Trophoblast cell (in vitro differentiated cells and primary cell): ENCODE data around the gene PCNT.

ENCODE experiments used
- DNase-seq, 2 donors: peaks; one replicate each; pipeline ENCODE4 v3.0.0-alpha.2; 2016
- H2AFZ ChIP-seq: 2 replicates; pipeline ENCODE4 v1.6.1; 2013; ENCODE audit warnings: low read length, moderate library complexity, mild to moderate bottlenecking; ENCODE audit not compliant: insufficient read depth, poor library complexity
- H2AK5ac ChIP-seq: 2 replicates; pipeline ENCODE4 v1.6.1; 2013; ENCODE audit warnings: mild to moderate bottlenecking, low read length
- H2BK120ac ChIP-seq: 2 replicates; pipeline ENCODE4 v1.6.1; 2013; ENCODE audit warnings: low read length, mild to moderate bottlenecking, moderate library complexity; ENCODE audit not compliant: insufficient read depth, poor library complexity
- H2BK12ac ChIP-seq: 2 replicates; pipeline ENCODE4 v1.6.1; 2013; ENCODE audit warnings: mild to moderate bottlenecking, low read length, moderate library complexity
- H2BK5ac ChIP-seq: 2 replicates; pipeline ENCODE4 v1.6.1; 2013; ENCODE audit warnings: low read length, low read depth, moderate library complexity, mild to moderate bottlenecking; ENCODE audit not compliant: poor library complexity
- H3K14ac ChIP-seq: 2 replicates; pipeline ENCODE4 v1.6.1; 2013; ENCODE audit warnings: mild to moderate bottlenecking, low read length
- H3K18ac ChIP-seq: 2 replicates; pipeline ENCODE4 v1.6.1; 2013; ENCODE audit warnings: mild to moderate bottlenecking, low read length
- H3K23ac ChIP-seq: 2 replicates; pipeline ENCODE4 v1.6.1; 2013; ENCODE audit warnings: low read length
- H3K27ac ChIP-seq: 2 replicates; pipeline ENCODE4 v1.5.1; 2013; ENCODE audit warnings: low read depth, mild to moderate bottlenecking, inconsistent platforms, low read length, moderate library complexity
- H3K27me3 ChIP-seq: 2 replicates; pipeline ENCODE4 v1.6.1; 2013; ENCODE audit warnings: inconsistent platforms, mild to moderate bottlenecking, low read length, moderate library complexity; ENCODE audit not compliant: insufficient read depth
- H3K36me3 ChIP-seq, 2 experiments: 1 replicate in 1 of 2; 2 replicates in 1 of 2; pipeline ENCODE4 v1.6.1; 2013; ENCODE audit warnings: low read length in 2 of 2, mild to moderate bottlenecking in 2 of 2, moderate library complexity in 1 of 2; ENCODE audit not compliant: insufficient read depth in 2 of 2, control insufficient read depth in 1 of 2
- H3K4ac ChIP-seq: 2 replicates; pipeline ENCODE4 v1.6.1; 2013; ENCODE audit warnings: low read depth, mild to moderate bottlenecking, low read length, moderate library complexity
- H3K4me1 ChIP-seq, 2 experiments: 1 replicate in 1 of 2; 2 replicates in 1 of 2; pipeline ENCODE4 v1.6.1; 2013; ENCODE audit warnings: low read length in 2 of 2, mild to moderate bottlenecking in 2 of 2, moderate library complexity in 1 of 2; ENCODE audit not compliant: insufficient read depth in 2 of 2, control insufficient read depth in 1 of 2
- H3K4me2 ChIP-seq: 2 replicates; pipeline ENCODE4 v1.6.1; 2013; ENCODE audit warnings: inconsistent platforms, mild to moderate bottlenecking, low read length, moderate library complexity
- H3K4me3 ChIP-seq: 2 replicates; pipeline ENCODE4 v1.5.1; 2013; ENCODE audit warnings: mild to moderate bottlenecking, low read depth, low read length, inconsistent platforms
- H3K79me1 ChIP-seq: one replicate; pipeline ENCODE4 v1.6.1; 2013; ENCODE audit warnings: low read length
- H3K79me2 ChIP-seq: 2 replicates; pipeline ENCODE4 v1.6.1; 2013; ENCODE audit warnings: low read length, mild to moderate bottlenecking; ENCODE audit not compliant: control insufficient read depth, insufficient read depth, poor library complexity
- H3K9ac ChIP-seq: 2 replicates; pipeline ENCODE4 v1.6.1; 2013; ENCODE audit warnings: mild to moderate bottlenecking, low read length
- H3K9me3 ChIP-seq: 2 replicates; pipeline ENCODE4 v1.6.1; 2013; ENCODE audit warnings: low read depth, mild to moderate bottlenecking, control low read depth, inconsistent platforms, low read length; ENCODE audit not compliant: insufficient read depth
- H4K12ac ChIP-seq: 2 replicates; pipeline ENCODE4 v1.6.1; 2013; ENCODE audit warnings: low read depth, mild to moderate bottlenecking, low read length, moderate library complexity
- H4K8ac ChIP-seq: 2 replicates; pipeline ENCODE4 v1.6.1; 2013; ENCODE audit warnings: low read depth, mild to moderate bottlenecking, low read length, moderate library complexity
- H4K91ac ChIP-seq: one replicate; pipeline ENCODE4 v1.6.1; 2013; ENCODE audit warnings: low read depth, mild to moderate bottlenecking, low read length, moderate library complexity
- WGBS: extraction: QIAGEN DNeasy Blood & Tissue Kit; methylation state at CpG from one replicate; pipeline ENCODE4 v1.1.7; 2013; ENCODE audit warnings: missing lambda C conversion rate; ENCODE audit not compliant: insufficient read length, insufficient coverage; ENCODE audit errors: extremely low coverage; 5-methylcytosine and 5-hydroxymethylcytosine counted together

Gene PCNT

DNA sequence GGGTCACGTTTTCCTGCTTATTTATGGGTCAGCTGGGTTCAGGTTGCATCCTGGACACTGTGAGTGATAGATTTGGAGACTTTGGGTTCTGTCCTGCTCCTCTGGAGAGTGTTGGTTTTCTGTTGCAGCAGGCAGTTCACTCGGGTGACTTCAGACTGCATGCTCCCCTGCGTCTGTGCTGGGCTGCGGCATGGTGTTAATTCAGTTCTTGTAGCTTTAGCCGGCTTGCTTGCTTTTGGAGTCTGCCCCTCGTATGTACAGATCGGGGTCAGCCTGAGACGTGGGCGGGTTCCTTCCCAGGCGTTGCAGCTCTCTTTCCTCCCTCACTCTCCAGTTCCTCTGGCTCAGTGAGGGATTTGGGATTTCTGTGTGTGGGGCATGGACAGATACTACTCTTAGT, 38.0 kb downstream of the PCNT start:
- no peak overlapping the region for H2BK12ac ChIP-seq
- H3K14ac ChIP-seq, result no peak overlapping the region
- H3K9ac ChIP-seq, result no peak overlapping the region
- no peaks in the 10 kb centered on the region for H3K27me3 ChIP-seq
- H3K18ac ChIP-seq, result no peak overlapping the region
- no peak overlapping the region for H2BK120ac ChIP-seq
- H4K12ac ChIP-seq, result no peak overlapping the region
- no CpG with 5 or more reads among the region's 10 CpGs for WGBS
- no peak overlapping the region for H3K4me3 ChIP-seq
- H3K27ac ChIP-seq, result no peak overlapping the region
- H3K9me3 ChIP-seq, result peaks cover 2% of the 10 kb centered on the region
- no peak for DNase-seq
- no peak overlapping the region for H4K91ac ChIP-seq
- peaks cover 54% of the 10 kb centered on the region in 2 experiments for H3K36me3 ChIP-seq
- H3K79me2 ChIP-seq, result no peaks in the 10 kb centered on the region
- no peak overlapping the region for H3K4me2 ChIP-seq
- no peak overlapping the region for H2AFZ ChIP-seq
- no peak overlapping the region for H3K4ac ChIP-seq
- no peaks in the 10 kb centered on the region for H3K79me1 ChIP-seq
- H2AK5ac ChIP-seq, result no peak overlapping the region
- no peak overlapping the region for H3K23ac ChIP-seq
- H2BK5ac ChIP-seq, result no peak overlapping the region
- H3K4me1 ChIP-seq, result no peaks in the 10 kb centered on the region
- no peak overlapping the region for H4K8ac ChIP-seq

DNA sequence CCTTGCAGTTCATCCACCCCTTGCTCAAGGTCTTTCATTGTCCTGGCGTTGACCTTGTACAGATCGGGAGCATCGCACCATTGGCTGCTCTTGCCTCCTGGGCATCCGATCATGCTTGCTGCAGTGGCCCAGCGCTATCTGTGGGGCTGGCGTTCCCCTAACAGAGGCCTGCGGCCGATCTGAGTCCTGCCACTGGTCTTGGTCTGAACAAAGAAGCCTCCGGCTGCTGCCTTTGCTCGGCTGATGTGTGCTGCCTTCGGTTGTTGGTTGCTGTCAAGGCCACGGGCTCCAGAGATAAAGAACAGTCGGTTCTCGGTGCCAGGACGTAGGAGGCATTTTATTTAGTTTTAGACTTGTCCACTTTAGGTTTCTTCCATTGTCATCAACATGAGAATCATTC, 39.0 kb downstream of the PCNT start:
- no peaks in the 10 kb centered on the region for H3K79me1 ChIP-seq
- H3K9me3 ChIP-seq, result peaks cover 2% of the 10 kb centered on the region
- H3K4me3 ChIP-seq, result no peak overlapping the region
- no peak overlapping the region for H2AFZ ChIP-seq
- no CpG with 5 or more reads among the region's 15 CpGs for WGBS
- no peak overlapping the region for H3K4ac ChIP-seq
- no peak overlapping the region for H3K23ac ChIP-seq
- no peaks in the 10 kb centered on the region for H3K27me3 ChIP-seq
- H3K9ac ChIP-seq, result no peak overlapping the region
- no peaks in the 10 kb centered on the region for H3K79me2 ChIP-seq
- no peak overlapping the region for H3K27ac ChIP-seq
- no peak overlapping the region for H4K91ac ChIP-seq
- DNase-seq, result no peak
- H2BK5ac ChIP-seq, result no peak overlapping the region
- H3K36me3 ChIP-seq, result peaks cover 52 to 53% of the 10 kb centered on the region in 2 experiments
- no peak overlapping the region for H2BK12ac ChIP-seq
- H3K18ac ChIP-seq, result no peak overlapping the region
- no peak overlapping the region for H3K14ac ChIP-seq
- no peak overlapping the region for H2AK5ac ChIP-seq
- no peak overlapping the region for H4K8ac ChIP-seq
- no peak overlapping the region for H2BK120ac ChIP-seq
- no peak overlapping the region for H4K12ac ChIP-seq
- H3K4me1 ChIP-seq, result no peaks in the 10 kb centered on the region
- no peak overlapping the region for H3K4me2 ChIP-seq

DNA sequence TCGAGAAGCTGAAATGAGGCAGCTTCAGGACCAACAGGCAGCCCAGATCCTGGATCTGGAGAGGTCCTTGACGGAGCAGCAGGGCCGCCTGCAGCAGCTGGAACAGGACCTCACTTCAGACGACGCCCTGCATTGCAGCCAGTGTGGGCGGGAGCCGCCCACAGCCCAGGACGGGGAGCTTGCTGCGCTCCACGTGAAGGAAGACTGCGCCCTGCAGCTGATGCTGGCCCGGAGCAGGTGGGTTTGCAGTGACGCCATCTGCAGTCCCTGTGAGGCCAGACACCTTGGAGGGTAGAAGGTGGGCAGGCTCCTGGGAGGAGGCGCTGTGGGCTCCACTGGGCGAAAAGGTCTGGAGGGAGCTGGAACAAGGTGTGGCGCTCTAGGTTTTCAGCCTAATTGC, 39.7 kb downstream of the PCNT start:
- Histone ChIP-seq H3K27me3 (no peaks in the 10 kb centered on the region), H2AFZ (no peak overlapping the region), H3K14ac (no peak overlapping the region), H3K27ac (no peak overlapping the region), H3K79me2 (no peaks in the 10 kb centered on the region), H3K18ac (no peak overlapping the region), H4K91ac (no peak overlapping the region), H3K4me1 (no peaks in the 10 kb centered on the region), H2BK5ac (no peak overlapping the region), H4K12ac (no peak overlapping the region), H3K4me2 (no peak overlapping the region), H3K23ac (no peak overlapping the region), H3K9ac (no peak overlapping the region), H2BK120ac (no peak overlapping the region), H3K36me3 (peaks cover 50 to 53% of the 10 kb centered on the region in 2 experiments), H3K9me3 (peaks cover 2% of the 10 kb centered on the region), H3K4ac (no peak overlapping the region), H3K4me3 (no peak overlapping the region), H3K79me1 (no peaks in the 10 kb centered on the region), H2AK5ac (no peak overlapping the region), H2BK12ac (no peak overlapping the region), H4K8ac (no peak overlapping the region)
- DNase-seq, result no peak
- WGBS, result no CpG with 5 or more reads among the region's 16 CpGs

DNA sequence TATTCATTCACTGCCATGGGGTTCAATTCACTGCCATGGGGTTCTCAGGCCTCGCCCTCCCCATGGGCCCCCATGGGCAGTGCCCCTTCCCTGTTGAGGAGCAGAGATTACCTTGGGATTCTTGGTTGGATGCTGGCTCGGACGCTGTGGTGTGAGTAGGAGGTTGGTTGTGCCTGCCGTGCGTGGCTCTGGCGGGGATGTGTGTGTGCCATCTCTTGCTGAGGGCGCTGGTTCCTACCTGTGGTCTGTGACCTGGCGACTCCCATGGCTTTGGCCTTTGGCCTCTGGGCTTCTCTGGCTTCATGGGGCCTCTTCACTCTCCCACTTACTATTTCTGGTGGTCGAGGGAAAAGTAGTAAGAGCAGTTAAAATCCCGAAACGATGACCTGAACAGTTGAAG, 42.1 kb downstream of the PCNT start:
- no peak overlapping the region for H3K4me2 ChIP-seq
- H2BK12ac ChIP-seq, result no peak overlapping the region
- H3K36me3 ChIP-seq, result peaks cover 53 to 54% of the 10 kb centered on the region in 2 experiments
- H3K9ac ChIP-seq, result no peak overlapping the region
- H3K23ac ChIP-seq, result no peak overlapping the region
- H3K4me3 ChIP-seq, result no peak overlapping the region
- H3K9me3 ChIP-seq, result peaks cover 2% of the 10 kb centered on the region
- DNase-seq, result no peak
- no peak overlapping the region for H4K12ac ChIP-seq
- no peak overlapping the region for H3K4ac ChIP-seq
- H3K27ac ChIP-seq, result no peak overlapping the region
- no peak overlapping the region for H4K8ac ChIP-seq
- H2AK5ac ChIP-seq, result no peak overlapping the region
- no peak overlapping the region for H4K91ac ChIP-seq
- no peaks in the 10 kb centered on the region for H3K4me1 ChIP-seq
- no peaks in the 10 kb centered on the region for H3K79me2 ChIP-seq
- no peak overlapping the region for H2AFZ ChIP-seq
- H3K27me3 ChIP-seq, result no peaks in the 10 kb centered on the region
- H3K79me1 ChIP-seq, result no peaks in the 10 kb centered on the region
- no peak overlapping the region for H3K14ac ChIP-seq
- no peak overlapping the region for H2BK120ac ChIP-seq
- no CpG with 5 or more reads among the region's 11 CpGs for WGBS
- no peak overlapping the region for H2BK5ac ChIP-seq
- no peak overlapping the region for H3K18ac ChIP-seq
